Daoy (cell line): ENCODE results near the gene CATSPERB. TPM values are rescaled to one million over a fixed set of nuclear protein-coding genes. Genes with fewer than 3 reads are reported as not detected.
"Not testable (repeated sequence)": the region's sequence is repeated elsewhere in the genome, so short reads cannot be mapped to it uniquely, and the experiment has no call there.

Experiments used
- DNase-seq: peaks from one replicate; pipeline ENCODE4 v3.0.0-alpha.2; 2015; ENCODE audit warnings: low read depth
- total RNA-seq: library from RNA; depleted of rRNA; stranded (reverse); fragments of >200 nt; shearing (Covaris generic); gene quantifications from 2 replicates; pipeline ENCODE4 v1.2.3, GENCODE V29; 2014

CATSPERB gene
- total RNA-seq, 1 experiment from 2014 or later = not detected

- not testable (repeated sequence) for DNase-seq
These were observed 64.8 kb downstream of the CATSPERB start for GRCh38 chr14:91667101-91667500.

GRCh38 chr14:91660790-91661189 is 71.1 kb downstream of the CATSPERB start:
- DNase-seq = no peak

- no peak for DNase-seq
These were observed 77.0 kb downstream of the CATSPERB start for GRCh38 chr14:91654836-91655235.

GRCh38 chr14:91653451-91653850 is 78.4 kb downstream of the CATSPERB start:
- no peak for DNase-seq

GRCh38 chr14:91649930-91650329 is 82.0 kb downstream of the CATSPERB start:
- DNase-seq = peak; percentile 15

- no peak for DNase-seq
These were observed 84.0 kb downstream of the CATSPERB start for GRCh38 chr14:91647856-91648255.

- DNase-seq = no peak
These were observed 95.3 kb downstream of the CATSPERB start for GRCh38 chr14:91636604-91637003.

GRCh38 chr14:91624757-91625156 is 107.1 kb downstream of the CATSPERB start:
- no peak for DNase-seq

GRCh38 chr14:91614187-91614586 is 117.7 kb downstream of the CATSPERB start:
- DNase-seq = peak; percentile 45

GRCh38 chr14:91613459-91614112 is 118.3 kb downstream of the CATSPERB start:
- no peak for DNase-seq

- no peak for DNase-seq
These were observed 120.4 kb downstream of the CATSPERB start for GRCh38 chr14:91611528-91611927.

GRCh38 chr14:91609161-91609560 is 122.7 kb downstream of the CATSPERB start:
- no peak for DNase-seq

- no peak for DNase-seq
These were observed 124.4 kb downstream of the CATSPERB start for GRCh38 chr14:91607322-91608047.

- no peak for DNase-seq
These were observed 125.0 kb downstream of the CATSPERB start for GRCh38 chr14:91606851-91607250.

- peak; percentile 13 for DNase-seq
These were observed 127.3 kb downstream of the CATSPERB start for GRCh38 chr14:91604611-91605010.

GRCh38 chr14:91599994-91600393 is 131.9 kb downstream of the CATSPERB start:
- DNase-seq = no peak

GRCh38 chr14:91595736-91596135 is 136.2 kb downstream of the CATSPERB start:
- DNase-seq = no peak

GRCh38 chr14:91593957-91594356 is 137.9 kb downstream of the CATSPERB start:
- not testable (repeated sequence) for DNase-seq

GRCh38 chr14:91586410-91586809 is 145.5 kb downstream of the CATSPERB start:
- no peak for DNase-seq

GRCh38 chr14:91585856-91586255 is 146.0 kb downstream of the CATSPERB start:
- no peak for DNase-seq

GRCh38 chr14:91582761-91583160 is 149.1 kb downstream of the CATSPERB start:
- no peak for DNase-seq

- DNase-seq = no peak
These were observed 150.9 kb downstream of the CATSPERB start for GRCh38 chr14:91580876-91581577.
